ENCODE measurements around the gene SYCP2. TPM values are rescaled to one million over a fixed set of nuclear protein-coding genes. Genes with fewer than 3 reads are reported as not detected.
A peak's percentile ranks its signal among the peaks of the same experiment; 100 is the strongest.

The SYCP2 gene
- total RNA-seq, result 10 to 100 TPM in 1 of 2 donors, 1 to 10 TPM in 1; 2.4 to 11.0 TPM
- polyA plus RNA-seq (ENCODE audit: insufficient read length in 2 of 2), result 1 to 10 TPM; 5.1 to 7.0 TPM
- long read RNA-seq, donor 1, result 0 reads
- long read RNA-seq, donor 2, result 0 reads
- long read RNA-seq, donor 3, result 0 reads
- long read RNA-seq, donor 4, result 0 reads

GRCh38 chr20:59933296-59933848, at the start of gene SYCP2:
Gene SYCP2 (minus strand): TSS chr20:59933637. CDS start chr20:59922413, 11,224 bp downstream.
- Histone ChIP-seq H3K36me3 (ENCODE audit: control insufficient read depth, insufficient read depth, low read length) (peaks cover 2% of the 10 kb centered on the region), H3K9me3 (ENCODE audit: control insufficient read depth, insufficient read depth, low read length) (no peaks in the 10 kb centered on the region), H3K4me3 (ENCODE audit: low read depth, low read length) (peak within 1 kb of the TSS; percentile 71), H3K27ac (ENCODE audit: low read depth, low read length) (no peak within 1 kb of the TSS), H3K4me1 (ENCODE audit: control insufficient read depth, insufficient read depth, low read length) (peaks cover 16% of the 10 kb centered on the region), H3K27me3 (ENCODE audit: control insufficient read depth, insufficient read depth, low read length) (no peaks in the 10 kb centered on the region)
- DNase-seq (ENCODE audit: low read depth in 4 of 6, low spot score in 6 of 6), result peak in 1 of 6 donors; percentile 73
- WGBS (ENCODE audit: insufficient coverage), result 27% methylated on average over 46 of the region's 65 CpGs

- no peaks in the 10 kb centered on the region for H3K9me3 ChIP-seq (ENCODE audit: control insufficient read depth, insufficient read depth, low read length)
- H3K4me3 ChIP-seq (ENCODE audit: low read depth, low read length), result no peak overlapping the region
- H3K27me3 ChIP-seq (ENCODE audit: control insufficient read depth, insufficient read depth, low read length), result no peaks in the 10 kb centered on the region
- 82% methylated on average over 4 of the region's 9 CpGs for WGBS (ENCODE audit: insufficient coverage)
- peak in 1 of 6 donors; percentile 68 for DNase-seq (ENCODE audit: low read depth in 4 of 6, low spot score in 6 of 6)
- H3K27ac ChIP-seq (ENCODE audit: low read depth, low read length), result no peak overlapping the region
- H3K4me1 ChIP-seq (ENCODE audit: control insufficient read depth, insufficient read depth, low read length), result no peaks in the 10 kb centered on the region
- H3K36me3 ChIP-seq (ENCODE audit: control insufficient read depth, insufficient read depth, low read length), result no peaks in the 10 kb centered on the region
These were observed 49.6 kb upstream of the SYCP2 start for GRCh38 chr20:59983076-59983475.

- peak overlapping the region; percentile 50 for H3K27ac ChIP-seq (ENCODE audit: low read depth, low read length)
- no peak for DNase-seq (ENCODE audit: low read depth in 4 of 6, low spot score in 6 of 6)
These were observed 43.6 kb upstream of the SYCP2 start for GRCh38 chr20:59977086-59977485.

GRCh38 chr20:59976156-59976782, 42.8 kb upstream of the SYCP2 start:
- peaks cover 9% of the 10 kb centered on the region for H3K4me1 ChIP-seq (ENCODE audit: control insufficient read depth, insufficient read depth, low read length)
- peak in 3 of 6 donors; percentile 11 to 70 (median 66) for DNase-seq (ENCODE audit: low read depth in 4 of 6, low spot score in 6 of 6)
- no peaks in the 10 kb centered on the region for H3K36me3 ChIP-seq (ENCODE audit: control insufficient read depth, insufficient read depth, low read length)
- WGBS (ENCODE audit: insufficient coverage), result 67% methylated on average over 3 of the region's 6 CpGs
- H3K27me3 ChIP-seq (ENCODE audit: control insufficient read depth, insufficient read depth, low read length), result no peaks in the 10 kb centered on the region
- H3K27ac ChIP-seq (ENCODE audit: low read depth, low read length), result peak overlapping the region; percentile 50
- no peaks in the 10 kb centered on the region for H3K9me3 ChIP-seq (ENCODE audit: control insufficient read depth, insufficient read depth, low read length)
- H3K4me3 ChIP-seq (ENCODE audit: low read depth, low read length), result no peak overlapping the region

More at GRCh38 chr20:59977086-59977485, 43.6 kb upstream of the SYCP2 start:
- 72% methylated on average over 7 of the region's 9 CpGs for WGBS (ENCODE audit: insufficient coverage)
- peaks cover 9% of the 10 kb centered on the region for H3K4me1 ChIP-seq (ENCODE audit: control insufficient read depth, insufficient read depth, low read length)
- no peaks in the 10 kb centered on the region for H3K9me3 ChIP-seq (ENCODE audit: control insufficient read depth, insufficient read depth, low read length)
- H3K36me3 ChIP-seq (ENCODE audit: control insufficient read depth, insufficient read depth, low read length), result no peaks in the 10 kb centered on the region
- no peaks in the 10 kb centered on the region for H3K27me3 ChIP-seq (ENCODE audit: control insufficient read depth, insufficient read depth, low read length)
- no peak overlapping the region for H3K4me3 ChIP-seq (ENCODE audit: low read depth, low read length)

- Histone ChIP-seq H3K4me1 (ENCODE audit: control insufficient read depth, insufficient read depth, low read length) (peaks cover 9% of the 10 kb centered on the region), H3K9me3 (ENCODE audit: control insufficient read depth, insufficient read depth, low read length) (no peaks in the 10 kb centered on the region), H3K27me3 (ENCODE audit: control insufficient read depth, insufficient read depth, low read length) (no peaks in the 10 kb centered on the region), H3K36me3 (ENCODE audit: control insufficient read depth, insufficient read depth, low read length) (no peaks in the 10 kb centered on the region), H3K27ac (ENCODE audit: low read depth, low read length) (no peak overlapping the region), H3K4me3 (ENCODE audit: low read depth, low read length) (no peak overlapping the region)
- DNase-seq (ENCODE audit: low read depth in 4 of 6, low spot score in 6 of 6), result no peak
- over 99% methylated on average over 8 of the region's 12 CpGs for WGBS (ENCODE audit: insufficient coverage)
These were observed 38.8 kb upstream of the SYCP2 start for GRCh38 chr20:59972037-59972801.

- Histone ChIP-seq H3K9me3 (ENCODE audit: control insufficient read depth, insufficient read depth, low read length) (no peaks in the 10 kb centered on the region), H3K4me3 (ENCODE audit: low read depth, low read length) (no peak overlapping the region), H3K27ac (ENCODE audit: low read depth, low read length) (no peak overlapping the region), H3K4me1 (ENCODE audit: control insufficient read depth, insufficient read depth, low read length) (peaks cover under 1% of the 10 kb centered on the region), H3K27me3 (ENCODE audit: control insufficient read depth, insufficient read depth, low read length) (no peaks in the 10 kb centered on the region), H3K36me3 (ENCODE audit: control insufficient read depth, insufficient read depth, low read length) (no peaks in the 10 kb centered on the region)
- no peak for DNase-seq (ENCODE audit: low read depth in 4 of 6, low spot score in 6 of 6)
- no CpG with 5 or more reads among the region's 1 CpG for WGBS (ENCODE audit: insufficient coverage)
These were observed 38.0 kb upstream of the SYCP2 start for GRCh38 chr20:59971428-59971827.

GRCh38 chr20:59966428-59966827, 33.0 kb upstream of the SYCP2 start:
- Histone ChIP-seq H3K9me3 (ENCODE audit: control insufficient read depth, insufficient read depth, low read length) (no peaks in the 10 kb centered on the region), H3K36me3 (ENCODE audit: control insufficient read depth, insufficient read depth, low read length) (no peaks in the 10 kb centered on the region), H3K4me3 (ENCODE audit: low read depth, low read length) (no peak overlapping the region), H3K27me3 (ENCODE audit: control insufficient read depth, insufficient read depth, low read length) (no peaks in the 10 kb centered on the region), H3K4me1 (ENCODE audit: control insufficient read depth, insufficient read depth, low read length) (no peaks in the 10 kb centered on the region), H3K27ac (ENCODE audit: low read depth, low read length) (no peak overlapping the region)
- WGBS (ENCODE audit: insufficient coverage), result no CpG with 5 or more reads among the region's 3 CpGs
- no peak for DNase-seq (ENCODE audit: low read depth in 4 of 6, low spot score in 6 of 6)

GRCh38 chr20:59962155-59962554, 28.7 kb upstream of the SYCP2 start:
- Histone ChIP-seq H3K4me3 (ENCODE audit: low read depth, low read length) (no peak overlapping the region), H3K36me3 (ENCODE audit: control insufficient read depth, insufficient read depth, low read length) (no peaks in the 10 kb centered on the region), H3K27me3 (ENCODE audit: control insufficient read depth, insufficient read depth, low read length) (no peaks in the 10 kb centered on the region), H3K27ac (ENCODE audit: low read depth, low read length) (no peak overlapping the region), H3K4me1 (ENCODE audit: control insufficient read depth, insufficient read depth, low read length) (no peaks in the 10 kb centered on the region), H3K9me3 (ENCODE audit: control insufficient read depth, insufficient read depth, low read length) (no peaks in the 10 kb centered on the region)
- WGBS (ENCODE audit: insufficient coverage), result 59% methylated on average over 6 of the region's 6 CpGs
- DNase-seq (ENCODE audit: low read depth in 4 of 6, low spot score in 6 of 6), result no peak

- Histone ChIP-seq H3K27ac (ENCODE audit: low read depth, low read length) (no peak overlapping the region), H3K27me3 (ENCODE audit: control insufficient read depth, insufficient read depth, low read length) (no peaks in the 10 kb centered on the region), H3K36me3 (ENCODE audit: control insufficient read depth, insufficient read depth, low read length) (no peaks in the 10 kb centered on the region), H3K4me1 (ENCODE audit: control insufficient read depth, insufficient read depth, low read length) (no peaks in the 10 kb centered on the region), H3K9me3 (ENCODE audit: control insufficient read depth, insufficient read depth, low read length) (no peaks in the 10 kb centered on the region), H3K4me3 (ENCODE audit: low read depth, low read length) (no peak overlapping the region)
- no peak for DNase-seq (ENCODE audit: low read depth in 4 of 6, low spot score in 6 of 6)
- 94% methylated on average over 2 of the region's 2 CpGs for WGBS (ENCODE audit: insufficient coverage)
These were observed 28.0 kb upstream of the SYCP2 start for GRCh38 chr20:59961423-59961822.

Data from spinal cord (tissue), 10 donors.